NCI-H146 (cell line): ENCODE data around the gene SLC1A1.
A peak's percentile ranks its signal among the peaks of the same experiment; 100 is the strongest.
"Not testable (repeated sequence)": the region's sequence is repeated elsewhere in the genome, so short reads cannot be mapped to it uniquely, and the experiment has no call there.

Source experiments
- DNase-seq: peaks from one replicate; lab custom pipeline; 2025; lab: John Stamatoyannopoulos, UW

The SLC1A1 gene

GRCh38 chr9:4541856-4542255 lies 51.6 kb downstream of the SLC1A1 start:
- no peak for DNase-seq

- DNase-seq: not testable (repeated sequence)
These were observed 54.4 kb downstream of the SLC1A1 start for GRCh38 chr9:4544714-4545113.

GRCh38 chr9:4547016-4547415 lies 56.7 kb downstream of the SLC1A1 start:
- no peak for DNase-seq

DNA sequence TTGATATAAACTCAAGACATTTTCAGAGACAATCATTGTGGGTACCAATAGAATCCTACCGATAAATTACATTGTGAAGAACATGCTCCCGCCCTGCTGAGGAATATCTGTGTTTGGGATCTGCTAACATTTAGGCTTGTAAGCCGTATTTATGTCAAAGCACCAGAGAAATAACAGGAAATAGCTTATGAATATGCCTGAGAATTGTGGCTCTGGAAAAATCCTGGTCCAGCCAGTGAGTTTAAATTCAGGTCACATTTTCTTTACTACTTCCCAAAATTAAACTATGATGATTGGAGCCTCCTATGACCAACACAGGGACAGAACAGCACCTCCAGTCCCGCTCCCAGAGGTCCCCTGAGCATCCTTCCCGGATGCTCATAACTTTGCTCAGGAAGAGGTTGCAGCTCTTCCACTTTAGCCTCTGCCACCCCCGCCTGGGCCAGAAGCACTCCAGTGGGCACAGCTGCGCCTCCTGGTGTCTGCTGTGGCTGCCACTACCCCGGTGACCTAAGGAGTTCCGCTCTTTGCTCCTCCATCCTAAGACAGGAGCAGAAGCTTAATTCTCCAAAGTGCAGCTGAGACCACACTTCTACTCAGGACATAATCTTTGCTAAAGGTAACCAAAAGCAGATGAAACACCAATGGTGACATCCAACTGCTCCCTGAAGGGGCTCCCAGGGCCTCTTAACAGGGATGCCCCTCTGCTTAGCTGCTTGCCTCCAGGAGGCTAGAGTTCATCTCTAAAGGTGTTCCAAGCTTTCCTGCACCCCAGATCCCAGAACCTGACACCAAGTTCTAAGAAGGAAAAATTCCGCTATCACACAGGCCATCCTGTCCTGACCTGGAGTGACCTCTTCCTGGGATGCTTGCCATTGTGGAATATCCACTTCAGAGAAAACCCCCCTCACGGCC lies 58.8 kb downstream of the SLC1A1 start:
- DNase-seq: no peak

DNA sequence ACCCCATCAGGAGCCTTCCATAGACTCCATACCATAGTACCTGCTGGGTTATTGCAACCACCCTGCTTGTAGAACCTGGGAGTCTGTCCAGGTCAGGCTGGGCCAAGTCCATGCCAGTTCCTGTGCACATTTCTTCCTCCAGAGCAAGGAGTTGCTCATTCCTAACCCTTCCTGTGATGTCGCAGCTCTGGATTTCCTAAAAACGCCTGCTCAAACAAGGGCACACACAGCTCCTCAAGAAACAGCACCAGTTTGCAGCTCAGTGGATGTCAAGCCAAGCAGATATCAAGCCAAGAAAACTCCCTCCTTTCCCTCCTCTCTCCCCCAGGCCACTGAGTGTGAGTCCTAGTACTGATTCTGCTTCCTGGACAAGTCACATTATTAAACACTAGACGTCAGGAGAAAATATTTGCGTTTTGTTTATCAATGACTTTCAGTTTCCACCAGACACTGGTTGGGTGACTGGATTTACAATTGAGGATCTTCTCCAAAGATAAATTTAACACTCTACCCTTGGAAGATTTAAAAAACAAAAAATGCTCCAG lies 59.6 kb downstream of the SLC1A1 start:
- DNase-seq: no peak

DNA sequence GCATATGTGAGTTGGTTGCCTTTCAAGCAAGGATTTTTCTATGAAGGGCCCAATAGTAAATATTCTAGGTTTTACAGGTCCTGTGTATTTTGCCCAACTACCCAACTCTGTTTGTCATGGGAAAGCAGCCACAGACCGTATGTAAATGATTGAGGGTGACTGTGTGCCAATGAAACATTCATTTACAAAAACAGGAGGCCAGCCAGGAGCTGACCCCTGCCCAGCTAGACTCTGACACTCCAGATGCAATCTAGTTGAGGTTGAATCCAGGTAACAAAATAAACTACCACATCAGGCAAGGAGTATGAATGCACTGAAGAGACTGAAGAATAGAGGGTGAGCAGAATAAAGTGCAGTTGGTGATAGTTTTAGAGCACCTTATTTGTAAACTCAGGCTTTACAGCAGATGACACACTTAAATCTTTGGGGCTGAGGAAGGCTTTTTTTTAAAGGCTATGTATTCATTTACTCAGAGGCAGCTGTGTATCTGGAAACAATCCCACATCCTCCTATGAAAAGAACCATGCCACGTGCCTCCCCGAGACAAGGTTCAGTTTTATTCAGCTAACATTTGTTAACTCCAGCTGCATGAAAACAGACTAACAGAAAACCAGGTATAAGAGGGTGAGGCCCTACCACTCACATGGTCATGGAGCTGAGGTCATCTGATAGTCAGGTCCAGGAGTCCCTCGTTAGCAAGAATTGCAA lies 60.7 kb downstream of the SLC1A1 start:
- no peak for DNase-seq

GRCh38 chr9:4553951-4554381 lies 63.7 kb downstream of the SLC1A1 start:
- no peak for DNase-seq

DNA sequence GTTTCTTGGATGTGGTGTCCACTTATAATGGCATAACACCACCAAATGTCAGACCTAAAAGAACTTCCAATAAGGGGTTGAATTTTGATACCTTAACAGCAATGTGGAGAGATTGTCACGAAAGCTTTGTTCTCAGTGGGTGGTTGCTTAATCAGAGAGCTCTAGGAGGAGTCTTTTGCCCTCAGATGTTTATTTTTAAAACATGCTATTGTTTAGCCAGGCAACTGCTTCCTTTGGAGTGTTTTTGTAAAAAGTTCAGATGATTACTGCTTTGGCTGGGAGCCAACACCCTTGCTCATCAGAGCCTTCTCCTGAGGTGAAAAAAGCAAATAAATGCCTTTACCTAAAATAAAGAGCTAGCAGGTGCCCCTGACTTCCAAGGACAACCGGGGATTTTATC lies 65.0 kb downstream of the SLC1A1 start:
- peak; percentile 85 for DNase-seq

DNA sequence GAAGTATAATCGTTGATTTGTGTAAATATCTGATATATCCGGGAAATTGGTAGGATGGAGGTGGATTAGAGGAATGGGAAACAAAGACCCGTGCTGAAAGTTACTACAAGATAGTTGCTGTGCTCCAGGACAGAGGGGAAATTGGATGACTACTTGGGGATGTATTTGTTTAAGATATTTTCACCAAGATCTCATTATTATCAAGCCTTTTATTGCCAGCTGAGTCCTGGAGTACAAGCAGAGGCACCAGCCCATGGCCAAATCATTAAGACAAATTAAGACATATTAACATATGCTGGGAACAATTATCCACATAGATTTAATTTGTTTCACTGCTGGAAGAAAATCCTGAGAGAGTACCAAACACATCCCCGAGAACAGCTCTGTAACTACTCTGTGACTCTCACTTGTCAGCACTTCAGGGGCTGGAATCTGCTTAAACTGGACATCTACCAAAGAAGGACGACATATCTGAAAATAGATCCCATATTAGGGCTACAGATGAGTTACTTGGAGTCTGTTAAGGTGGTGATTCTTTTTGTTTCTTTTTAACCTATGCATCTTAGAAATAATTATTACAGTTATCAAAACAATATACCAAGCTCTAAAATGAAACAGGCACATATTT lies 68.2 kb downstream of the SLC1A1 start:
- no peak for DNase-seq

GRCh38 chr9:4559261-4560182 lies 69.3 kb downstream of the SLC1A1 start:
- no peak for DNase-seq

DNA sequence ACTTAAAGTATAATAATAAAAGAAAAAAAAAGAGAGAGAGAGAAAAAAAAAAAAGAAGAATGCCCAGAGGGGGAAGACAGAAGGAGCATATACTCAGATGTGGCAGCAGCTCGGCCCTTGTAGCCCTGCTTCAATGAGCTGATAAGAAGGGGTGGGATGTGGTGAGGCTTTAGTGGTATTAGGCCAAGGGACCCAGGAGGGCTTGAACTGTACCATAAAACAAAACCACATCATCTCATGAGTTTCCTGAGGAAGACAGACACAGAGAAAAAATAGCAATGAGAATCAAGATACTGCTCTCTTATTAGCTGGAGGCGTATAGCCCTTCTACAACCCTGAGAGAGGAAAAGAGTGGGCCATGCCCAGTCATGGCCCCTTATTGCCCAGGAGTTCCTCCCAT lies 72.8 kb downstream of the SLC1A1 start:
- DNase-seq: no peak

DNA sequence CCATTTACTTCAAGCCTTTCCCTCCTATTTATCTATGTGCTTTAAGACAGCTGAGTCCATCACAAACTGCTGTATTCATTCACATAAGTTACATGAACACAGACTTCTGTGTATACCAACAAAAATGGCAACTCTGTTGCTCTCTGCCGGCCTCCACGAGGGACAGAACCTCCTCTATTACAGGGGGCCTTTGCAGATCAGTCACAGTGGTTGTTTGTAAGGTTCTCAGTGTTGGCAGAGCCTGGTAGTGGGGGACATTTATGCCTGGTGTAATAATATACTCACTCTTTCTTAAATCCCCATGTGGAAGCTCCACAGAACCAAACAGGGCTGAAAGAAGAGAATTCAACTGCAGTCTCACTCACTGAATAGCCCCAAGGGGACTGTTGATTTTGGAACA lies 76.5 kb downstream of the SLC1A1 start:
- no peak for DNase-seq

DNA sequence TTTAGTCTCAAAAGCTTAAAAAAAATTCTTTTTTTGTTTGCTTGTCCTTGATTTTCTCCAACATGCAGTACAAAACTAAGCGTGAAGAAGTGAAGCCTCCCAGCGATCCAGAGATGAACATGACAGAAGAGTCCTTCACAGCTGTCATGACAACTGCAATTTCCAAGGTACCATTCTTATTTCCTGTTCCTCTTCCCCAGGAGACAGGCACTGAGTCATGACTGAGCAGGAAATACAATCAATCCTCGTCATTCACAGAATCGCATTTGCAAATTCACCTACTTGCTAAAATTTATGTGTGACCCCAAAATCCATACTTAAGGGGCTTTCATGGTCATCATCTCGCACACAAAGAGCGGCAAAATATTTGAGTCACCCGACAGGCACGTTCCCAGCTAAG lies 77.3 kb downstream of the SLC1A1 start:
- DNase-seq: no peak

DNA sequence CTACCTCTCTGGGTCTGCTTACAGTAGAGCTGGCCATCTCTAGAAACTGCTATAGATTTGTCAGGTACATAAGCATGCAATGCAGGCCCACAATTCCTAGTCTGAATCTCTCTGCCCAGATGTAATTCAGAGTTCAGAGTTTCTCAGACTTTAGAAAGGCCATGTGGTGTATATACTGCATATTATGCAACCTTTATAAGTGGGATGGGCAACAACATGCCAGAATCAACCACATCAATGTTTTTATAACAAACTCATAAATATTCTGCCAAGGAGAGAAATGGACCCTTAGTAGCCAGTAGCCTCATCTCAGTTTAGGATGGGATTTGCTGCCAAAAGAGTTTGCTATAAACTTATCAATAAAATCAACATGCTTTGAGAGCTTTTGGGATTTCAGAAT lies 78.8 kb downstream of the SLC1A1 start:
- DNase-seq: no peak

DNA sequence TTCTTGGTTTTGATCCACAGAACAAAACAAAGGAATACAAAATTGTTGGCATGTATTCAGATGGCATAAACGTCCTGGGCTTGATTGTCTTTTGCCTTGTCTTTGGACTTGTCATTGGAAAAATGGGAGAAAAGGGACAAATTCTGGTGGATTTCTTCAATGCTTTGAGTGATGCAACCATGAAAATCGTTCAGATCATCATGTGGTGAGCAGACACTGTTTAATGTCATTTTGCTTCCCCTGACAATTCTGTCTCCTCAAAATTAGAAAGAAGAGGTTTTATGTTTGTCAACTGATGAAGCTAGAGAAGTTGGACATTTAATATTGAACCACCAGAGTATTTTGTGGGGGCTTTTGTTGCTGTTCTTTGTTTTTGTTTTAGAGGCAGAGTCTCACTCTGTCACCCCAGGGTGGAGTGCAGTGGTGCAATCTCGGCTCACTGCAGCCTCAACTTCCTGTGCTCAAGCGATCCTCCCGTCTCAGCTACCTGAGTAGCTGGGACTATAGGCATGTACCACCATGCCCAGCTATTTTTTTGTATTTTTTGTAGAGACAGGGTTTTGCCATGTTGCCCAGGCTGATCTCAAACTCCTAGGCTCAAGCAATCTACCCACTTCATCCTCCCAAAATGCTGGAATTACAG lies 82.0 kb downstream of the SLC1A1 start:
- DNase-seq: no peak

DNA sequence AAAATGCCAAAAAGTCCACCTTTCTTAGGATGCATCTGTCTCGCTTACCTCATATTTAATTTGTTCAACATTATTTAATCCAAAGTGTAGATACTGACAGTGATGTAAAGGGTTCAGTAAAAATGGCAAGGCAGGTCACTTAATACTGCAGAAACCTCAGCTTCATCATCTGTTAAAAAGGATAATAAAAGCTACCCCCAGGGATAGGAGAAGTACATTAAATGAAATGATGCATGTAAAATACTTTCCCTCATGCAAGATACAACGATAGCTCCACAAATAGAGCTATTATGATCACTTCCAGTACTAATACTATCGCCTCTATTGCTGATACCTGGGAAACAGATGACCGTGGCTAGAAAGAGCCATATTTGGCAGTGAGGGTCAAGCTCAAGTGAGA lies 82.9 kb downstream of the SLC1A1 start:
- DNase-seq: no peak

DNA sequence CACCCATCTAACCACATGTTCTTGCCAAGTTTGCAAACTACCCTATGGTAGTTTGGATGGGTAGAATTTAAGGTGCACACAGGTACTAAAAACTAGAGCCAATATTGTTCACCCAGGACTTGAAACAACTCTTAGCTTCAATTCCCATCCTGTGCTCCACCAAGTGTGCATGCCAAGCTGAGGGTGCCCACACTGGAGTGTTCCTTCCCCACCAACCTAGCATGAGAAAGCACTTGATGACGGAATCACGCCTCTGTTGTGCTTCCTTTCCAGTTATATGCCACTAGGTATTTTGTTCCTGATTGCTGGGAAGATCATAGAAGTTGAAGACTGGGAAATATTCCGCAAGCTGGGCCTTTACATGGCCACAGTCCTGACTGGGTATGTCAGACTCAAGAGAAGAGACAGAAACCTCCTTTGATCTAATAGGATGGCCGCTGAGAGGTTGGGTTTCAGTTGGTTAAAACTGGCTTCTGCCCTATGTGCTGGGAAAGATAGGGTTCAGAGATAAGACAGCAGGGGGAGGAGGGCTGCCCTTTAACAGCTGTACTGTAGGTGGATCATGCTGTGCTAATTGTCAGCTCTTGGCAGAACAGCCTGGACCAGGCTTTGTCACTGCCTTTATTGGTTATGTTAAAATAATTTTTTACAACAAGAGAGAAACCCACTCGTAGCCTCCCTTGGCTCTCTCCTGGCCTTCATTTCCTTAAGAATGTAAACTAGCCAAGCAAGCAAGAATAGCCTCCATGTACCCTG lies 83.5 kb downstream of the SLC1A1 start:
- DNase-seq: peak; percentile 90

- DNase-seq: no peak
These were observed 84.5 kb downstream of the SLC1A1 start for GRCh38 chr9:4574657-4575243.

DNA sequence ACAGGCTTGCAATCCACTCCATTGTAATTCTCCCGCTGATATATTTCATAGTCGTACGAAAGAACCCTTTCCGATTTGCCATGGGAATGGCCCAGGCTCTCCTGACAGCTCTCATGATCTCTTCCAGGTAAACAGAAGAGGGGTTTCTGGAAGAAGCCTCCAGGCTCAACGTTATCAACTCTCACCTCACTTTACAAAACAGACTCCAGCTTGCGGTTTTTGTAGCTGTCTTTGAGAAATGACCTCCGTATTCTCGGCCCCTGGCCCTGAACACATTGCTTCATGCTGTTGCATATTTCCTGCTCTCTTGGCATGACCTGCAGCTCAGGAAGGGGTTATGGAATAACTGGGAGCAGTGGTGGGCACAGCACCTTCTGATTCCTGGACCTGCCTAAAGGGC lies 85.7 kb downstream of the SLC1A1 start:
- no peak for DNase-seq

GRCh38 chr9:4576448-4576847 lies 86.2 kb downstream of the SLC1A1 start:
- DNase-seq: no peak
